ENCODE data around the gene NRCAM. TPM values are rescaled to one million over a fixed set of nuclear protein-coding genes. Genes with fewer than 3 reads are reported as not detected.

The NRCAM gene
- total RNA-seq, 2 donors from 2014 or later, result 17.9 to 28.2 TPM

DNA sequence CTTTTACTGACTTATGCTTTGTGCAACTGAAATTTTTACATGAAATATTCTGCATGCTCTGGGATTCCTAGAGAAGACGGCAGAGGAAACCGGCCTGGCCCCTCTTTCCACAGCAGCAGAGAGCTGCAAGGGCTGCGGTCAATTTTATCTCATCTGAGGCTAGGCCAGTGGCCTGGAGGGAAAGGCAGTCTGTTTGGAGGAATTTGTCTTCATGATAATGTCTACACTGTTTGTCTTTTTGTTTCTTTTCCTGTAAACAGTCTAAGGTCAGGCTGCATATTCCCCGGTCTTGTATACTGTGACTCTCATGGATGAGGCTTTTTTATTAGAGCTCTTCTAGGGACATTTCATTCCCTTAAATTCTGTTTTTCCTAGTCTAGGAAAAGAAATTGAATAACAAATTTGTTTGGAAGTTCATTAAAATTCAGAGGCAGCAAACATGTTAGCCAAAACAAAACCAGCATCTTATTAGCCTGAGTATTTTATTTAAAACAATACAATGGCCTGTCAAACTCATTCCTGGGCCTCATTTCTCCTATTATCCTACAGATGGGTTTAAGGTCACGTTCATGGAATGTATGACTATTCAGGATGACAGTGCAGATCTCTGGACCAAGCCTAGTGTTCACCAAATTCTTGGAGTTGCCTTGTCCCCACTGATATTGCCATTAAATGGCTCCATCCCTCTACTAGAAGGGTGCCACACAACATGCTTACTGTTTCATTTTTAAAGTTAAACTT lies 352.5 kb downstream of the NRCAM start:
- Histone ChIP-seq H3K4me1 (ENCODE audit: control insufficient read depth, insufficient read depth, low read length) (peaks cover 5% of the 10 kb centered on the region), H3K4me3 (ENCODE audit: low read length) (no peak overlapping the region), H3K27ac (ENCODE audit: low read depth, low read length) (no peak overlapping the region), H3K27me3 (ENCODE audit: control insufficient read depth, insufficient read depth, low read length, poor library complexity, severe bottlenecking) (no peaks in the 10 kb centered on the region), H3K9me3 (ENCODE audit: control insufficient read depth, low read length) (no peaks in the 10 kb centered on the region), H3K9ac (ENCODE audit: extremely low read depth, low read length, poor library complexity, severe bottlenecking) (no peak overlapping the region), H3K36me3 (ENCODE audit: control insufficient read depth, insufficient read depth, low read length) (no peaks in the 10 kb centered on the region)
- TF ChIP-seq, protein P1, sequence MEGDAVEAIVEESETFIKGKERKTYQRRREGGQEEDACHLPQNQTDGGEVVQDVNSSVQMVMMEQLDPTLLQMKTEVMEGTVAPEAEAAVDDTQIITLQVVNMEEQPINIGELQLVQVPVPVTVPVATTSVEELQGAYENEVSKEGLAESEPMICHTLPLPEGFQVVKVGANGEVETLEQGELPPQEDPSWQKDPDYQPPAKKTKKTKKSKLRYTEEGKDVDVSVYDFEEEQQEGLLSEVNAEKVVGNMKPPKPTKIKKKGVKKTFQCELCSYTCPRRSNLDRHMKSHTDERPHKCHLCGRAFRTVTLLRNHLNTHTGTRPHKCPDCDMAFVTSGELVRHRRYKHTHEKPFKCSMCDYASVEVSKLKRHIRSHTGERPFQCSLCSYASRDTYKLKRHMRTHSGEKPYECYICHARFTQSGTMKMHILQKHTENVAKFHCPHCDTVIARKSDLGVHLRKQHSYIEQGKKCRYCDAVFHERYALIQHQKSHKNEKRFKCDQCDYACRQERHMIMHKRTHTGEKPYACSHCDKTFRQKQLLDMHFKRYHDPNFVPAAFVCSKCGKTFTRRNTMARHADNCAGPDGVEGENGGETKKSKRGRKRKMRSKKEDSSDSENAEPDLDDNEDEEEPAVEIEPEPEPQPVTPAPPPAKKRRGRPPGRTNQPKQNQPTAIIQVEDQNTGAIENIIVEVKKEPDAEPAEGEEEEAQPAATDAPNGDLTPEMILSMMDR (conservative IDR thresholded peaks at IDR 0.05), result no peak
- H3K4me3 Mint-ChIP-seq, result no peak overlapping the region
- H3K27ac Mint-ChIP-seq, result no peak overlapping the region
- no peaks in the 10 kb centered on the region for H3K27me3 Mint-ChIP-seq (ENCODE audit: insufficient read depth)
- no peaks in the 10 kb centered on the region for H3K9me3 Mint-ChIP-seq
- peaks cover 12% of the 10 kb centered on the region for H3K4me1 Mint-ChIP-seq
- DNase-seq, result no peak
- H3K36me3 Mint-ChIP-seq (ENCODE audit: low read depth), result no peaks in the 10 kb centered on the region
- 87 to 93% methylated on average over 4 to 5 of the region's 5 CpGs for WGBS, 2 experiments (ENCODE audit: insufficient coverage in 1 of 2, insufficient read length in 1 of 2)

GRCh38 chr7:108102671-108103312 lies 353.4 kb downstream of the NRCAM start:
- DNase-seq, result no peak
- Histone ChIP-seq H3K27ac (ENCODE audit: low read depth, low read length) (no peak overlapping the region), H3K9me3 (ENCODE audit: control insufficient read depth, low read length) (no peaks in the 10 kb centered on the region), H3K36me3 (ENCODE audit: control insufficient read depth, insufficient read depth, low read length) (no peaks in the 10 kb centered on the region), H3K9ac (ENCODE audit: extremely low read depth, low read length, poor library complexity, severe bottlenecking) (no peak overlapping the region), H3K4me1 (ENCODE audit: control insufficient read depth, insufficient read depth, low read length) (peaks cover 5% of the 10 kb centered on the region), H3K4me3 (ENCODE audit: low read length) (no peak overlapping the region), H3K27me3 (ENCODE audit: control insufficient read depth, insufficient read depth, low read length, poor library complexity, severe bottlenecking) (no peaks in the 10 kb centered on the region)
- Mint-ChIP-seq H3K4me1 (peaks cover 12% of the 10 kb centered on the region), H3K27me3 (ENCODE audit: insufficient read depth) (no peaks in the 10 kb centered on the region), H3K9me3 (no peaks in the 10 kb centered on the region), H3K4me3 (no peak overlapping the region), H3K36me3 (ENCODE audit: low read depth) (no peaks in the 10 kb centered on the region), H3K27ac (no peak overlapping the region)
- WGBS, 2 experiments (ENCODE audit: insufficient coverage in 1 of 2, insufficient read length in 1 of 2), result 90 to 96% methylated on average over 15 to 20 of the region's 20 CpGs
- TF ChIP-seq, protein P1 (conservative IDR thresholded peaks at IDR 0.05), result peak; percentile 15

GRCh38 chr7:108101759-108102158 lies 354.5 kb downstream of the NRCAM start:
- no peak for DNase-seq
- Histone ChIP-seq H3K4me1 (ENCODE audit: control insufficient read depth, insufficient read depth, low read length) (peaks cover 5% of the 10 kb centered on the region), H3K9me3 (ENCODE audit: control insufficient read depth, low read length) (no peaks in the 10 kb centered on the region), H3K27ac (ENCODE audit: low read depth, low read length) (no peak overlapping the region), H3K9ac (ENCODE audit: extremely low read depth, low read length, poor library complexity, severe bottlenecking) (no peak overlapping the region), H3K4me3 (ENCODE audit: low read length) (no peak overlapping the region), H3K27me3 (ENCODE audit: control insufficient read depth, insufficient read depth, low read length, poor library complexity, severe bottlenecking) (no peaks in the 10 kb centered on the region), H3K36me3 (ENCODE audit: control insufficient read depth, insufficient read depth, low read length) (no peaks in the 10 kb centered on the region)
- 93 to 100% methylated on average over 2 to 3 of the region's 3 CpGs for WGBS, 2 experiments (ENCODE audit: insufficient coverage in 1 of 2, insufficient read length in 1 of 2)
- H3K4me1 Mint-ChIP-seq, result peaks cover 12% of the 10 kb centered on the region
- no peak overlapping the region for H3K4me3 Mint-ChIP-seq
- H3K27ac Mint-ChIP-seq, result no peak overlapping the region
- H3K36me3 Mint-ChIP-seq (ENCODE audit: low read depth), result no peaks in the 10 kb centered on the region
- TF ChIP-seq, protein P1 (conservative IDR thresholded peaks at IDR 0.05), result no peak
- no peaks in the 10 kb centered on the region for H3K9me3 Mint-ChIP-seq
- no peaks in the 10 kb centered on the region for H3K27me3 Mint-ChIP-seq (ENCODE audit: insufficient read depth)
